ENCODE data around the gene PDYN.

GRCh38 chr20:1938464-1939269 is 55.2 kb downstream of the PDYN start:
- TF ChIP-seq CTCF (IDR thresholded peaks at IDR 0.05): no peak
- TF ChIP-seq EP300 (IDR thresholded peaks at IDR 0.05): no peak
- no peak for TF ChIP-seq POLR2AphosphoS5 (IDR thresholded peaks at IDR 0.05)

Measured in esophagus muscularis mucosa (tissue), 4 donors.